ENCODE data around the gene NRDE2. TPM values are rescaled to one million over a fixed set of nuclear protein-coding genes. Genes with fewer than 3 reads are reported as not detected.
A peak's percentile ranks its signal among the peaks of the same experiment; 100 is the strongest.
"Not testable (repeated sequence)": the region's sequence is repeated elsewhere in the genome, so short reads cannot be mapped to it uniquely, and the experiment has no call there.

NRDE2 gene
- total RNA-seq, 1 donor from 2014 or later, result 12.5 TPM

DNA sequence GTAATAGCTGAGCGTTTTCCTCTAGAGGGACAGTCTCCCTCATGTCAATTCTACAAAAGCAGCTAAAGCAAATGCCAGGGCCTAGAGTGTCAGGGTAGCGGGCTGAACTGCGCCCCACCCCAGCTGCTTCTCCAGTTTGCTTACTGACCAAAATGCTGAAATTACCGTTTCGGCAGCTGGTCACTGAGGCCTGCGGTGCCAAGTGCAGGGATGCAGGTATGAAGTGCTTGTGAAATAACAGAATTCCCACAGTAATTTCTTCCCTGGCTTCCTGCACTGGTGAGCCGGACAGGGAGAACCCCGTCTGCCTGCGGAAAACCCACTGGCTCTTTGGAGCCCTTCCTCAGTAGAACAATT is 56.3 kb downstream of the NRDE2 start:
- no peak for DNase-seq (ENCODE audit: extremely low read depth, low read depth, low spot score)

DNA sequence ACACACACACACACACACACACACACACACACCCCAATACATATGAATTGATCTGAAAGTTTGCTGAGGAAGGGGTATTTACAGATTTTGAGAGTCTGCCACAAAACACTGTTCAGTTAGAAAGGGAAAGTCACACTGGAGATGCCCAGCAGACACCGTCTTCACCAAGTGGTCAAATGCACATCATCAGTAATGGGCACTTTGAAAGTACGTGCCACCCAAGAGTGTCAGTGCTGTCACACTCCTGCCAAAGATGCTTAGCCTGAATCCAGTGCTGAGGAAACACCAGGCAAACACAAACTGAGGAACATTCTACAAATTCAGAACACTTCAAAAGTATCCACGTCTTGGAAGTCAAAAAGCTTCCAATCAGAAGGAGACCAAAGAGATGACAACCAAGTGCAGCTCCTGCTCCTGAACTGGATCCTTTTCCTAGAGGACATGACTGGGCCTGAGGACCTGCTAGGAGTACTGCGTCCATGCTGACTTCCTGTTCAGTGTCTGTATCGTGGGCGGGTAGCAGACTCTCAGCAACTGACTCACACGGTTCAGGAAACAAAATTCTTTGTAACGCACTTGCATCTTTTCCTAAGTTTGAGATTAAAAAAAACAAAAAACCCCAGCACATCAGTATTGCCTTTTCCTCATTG is 56.8 kb downstream of the NRDE2 start:
- DNase-seq (ENCODE audit: extremely low read depth, low read depth, low spot score), result peak; percentile 66

- DNase-seq (ENCODE audit: extremely low read depth, low read depth, low spot score), result no peak
These were observed 57.7 kb downstream of the NRDE2 start for GRCh38 chr14:90274019-90274418.

DNA sequence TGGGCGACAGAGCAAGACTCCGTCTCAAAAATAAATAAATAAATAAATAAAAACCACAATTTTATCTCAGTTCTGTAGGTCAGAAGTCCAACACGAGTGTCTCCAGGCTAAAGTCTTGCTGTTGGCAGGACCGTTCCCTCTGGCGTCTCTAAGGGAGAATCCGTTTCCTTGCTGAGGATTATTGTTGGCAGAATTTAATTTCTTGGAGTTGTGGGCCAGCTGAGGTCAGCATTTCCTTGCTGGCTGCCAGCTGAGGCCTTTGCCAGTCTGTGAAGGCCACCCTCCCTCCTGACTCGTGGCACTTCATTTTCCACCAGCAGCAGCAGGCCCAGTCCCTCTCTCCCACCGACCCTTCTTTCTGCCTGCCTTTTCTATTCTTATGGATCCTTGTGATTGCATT is 58.2 kb downstream of the NRDE2 start:
- DNase-seq (ENCODE audit: extremely low read depth, low read depth, low spot score), result no peak

GRCh38 chr14:90272523-90272922 is 59.2 kb downstream of the NRDE2 start:
- no peak for DNase-seq (ENCODE audit: extremely low read depth, low read depth, low spot score)

- no peak for DNase-seq (ENCODE audit: extremely low read depth, low read depth, low spot score)
These were observed 63.3 kb downstream of the NRDE2 start for GRCh38 chr14:90268420-90268819.

- DNase-seq (ENCODE audit: extremely low read depth, low read depth, low spot score), result no peak
These were observed 65.1 kb downstream of the NRDE2 start for GRCh38 chr14:90266441-90267154.

- no peak for DNase-seq (ENCODE audit: extremely low read depth, low read depth, low spot score)
These were observed 67.8 kb downstream of the NRDE2 start for GRCh38 chr14:90263748-90264449.

- peak; percentile 78 for DNase-seq (ENCODE audit: extremely low read depth, low read depth, low spot score)
These were observed 75.2 kb downstream of the NRDE2 start, which contains the start of gene PSMC1 for GRCh38 chr14:90256354-90257131. PSMC1 (plus strand) TSS chr14:90256553; CDS start chr14:90256598, 45 bp downstream.

DNA sequence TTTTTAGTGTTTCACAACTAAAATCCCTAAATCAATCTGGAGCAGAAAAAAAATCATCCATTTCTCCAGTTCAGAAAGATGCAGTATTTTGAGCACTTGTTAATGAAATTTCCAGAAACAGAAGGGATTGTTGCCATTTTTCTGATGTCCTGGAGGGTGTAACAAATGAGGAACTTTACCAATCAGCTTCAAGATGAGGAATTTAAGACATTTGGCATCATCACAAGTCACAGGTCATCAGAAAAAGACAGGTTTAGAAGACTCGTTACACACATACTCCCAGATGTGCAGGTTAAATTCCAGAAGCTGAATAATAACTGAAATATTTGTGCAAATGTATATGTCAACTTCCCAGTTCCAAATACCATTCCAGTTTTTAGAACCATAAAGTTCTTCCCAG is 75.9 kb downstream of the NRDE2 start:
- no peak for DNase-seq (ENCODE audit: extremely low read depth, low read depth, low spot score)

DNA sequence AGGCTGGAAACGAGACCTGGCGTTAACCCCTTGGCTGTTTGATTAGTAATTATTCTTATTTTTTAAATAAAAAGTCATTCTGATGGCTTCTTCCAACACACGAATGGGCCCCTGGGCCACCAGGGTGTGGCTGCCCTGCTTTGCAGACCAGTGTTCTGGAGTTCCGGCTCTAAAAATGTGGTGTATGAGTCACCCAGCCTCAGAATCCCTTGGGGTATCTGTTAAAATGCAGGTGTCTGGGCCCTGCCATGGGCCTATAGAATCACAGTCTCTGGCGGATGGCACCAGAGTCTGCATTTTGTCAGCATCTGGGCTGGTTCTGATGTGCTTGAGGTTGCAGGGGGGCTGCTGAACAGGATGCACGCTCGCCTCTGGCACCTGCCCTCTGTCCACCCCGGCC is 77.9 kb downstream of the NRDE2 start:
- DNase-seq (ENCODE audit: extremely low read depth, low read depth, low spot score), result no peak

DNA sequence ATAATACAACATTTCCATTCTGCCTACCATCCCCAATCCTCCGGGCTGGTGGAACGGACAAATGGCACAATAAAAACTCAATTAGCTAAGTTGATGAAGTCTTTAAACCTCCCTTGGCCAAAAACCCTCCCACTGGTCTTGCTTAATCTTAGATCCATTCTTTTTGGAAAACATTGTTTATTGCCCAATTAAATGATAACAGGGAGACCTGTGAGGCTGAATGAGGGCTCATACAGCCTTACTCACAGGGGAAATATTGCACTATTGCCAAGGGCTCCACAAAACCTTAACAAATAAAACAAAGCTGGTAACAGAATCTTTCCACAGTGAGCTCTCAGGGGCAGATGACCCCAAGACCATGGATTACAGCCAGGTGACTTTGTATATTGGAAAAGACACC is 83.1 kb downstream of the NRDE2 start:
- DNase-seq (ENCODE audit: extremely low read depth, low read depth, low spot score), result no peak

GRCh38 chr14:90247441-90247840 is 84.3 kb downstream of the NRDE2 start:
- not testable (repeated sequence) for DNase-seq (ENCODE audit: extremely low read depth, low read depth, low spot score)

GRCh38 chr14:90246936-90247335 is 84.8 kb downstream of the NRDE2 start:
- DNase-seq (ENCODE audit: extremely low read depth, low read depth, low spot score), result no peak

DNA sequence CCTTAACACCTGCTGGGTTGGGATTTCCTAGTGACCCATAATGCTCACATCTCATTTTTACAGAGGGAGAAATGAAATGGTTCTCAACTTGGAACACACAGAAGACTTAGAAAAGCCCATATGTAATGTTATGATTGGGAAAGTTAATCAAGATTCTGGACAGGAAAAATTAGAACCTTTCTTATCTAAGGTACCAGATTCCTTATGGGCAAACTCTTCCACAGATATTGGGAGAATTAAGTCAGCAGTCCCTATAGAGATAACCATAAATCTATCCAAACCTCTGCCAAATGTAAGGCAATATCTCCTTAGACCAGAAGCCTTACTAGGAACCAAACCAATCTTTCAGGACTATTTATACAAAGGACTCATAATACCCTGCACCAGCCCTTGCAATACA is 89.3 kb downstream of the NRDE2 start:
- no peak for DNase-seq (ENCODE audit: extremely low read depth, low read depth, low spot score)

DNA sequence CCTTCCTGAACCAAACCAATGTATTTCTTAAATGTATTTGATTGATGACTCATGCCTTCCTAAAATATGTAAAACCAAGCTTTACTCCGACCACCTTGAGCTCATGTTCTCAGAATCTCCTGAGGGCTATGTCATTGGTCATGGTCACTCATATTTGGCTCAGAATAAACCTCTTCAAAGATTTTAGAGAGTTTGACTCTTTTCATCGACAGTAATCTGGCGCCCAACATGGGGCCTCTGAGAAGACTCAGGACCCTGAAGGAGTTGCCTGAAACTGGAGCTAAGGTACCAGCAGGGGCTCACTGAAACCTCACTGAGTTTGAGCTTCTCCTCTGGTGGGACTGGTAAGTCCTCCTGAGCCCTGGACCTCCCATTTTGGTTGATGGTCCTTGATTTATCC is 92.6 kb downstream of the NRDE2 start:
- no peak for DNase-seq (ENCODE audit: extremely low read depth, low read depth, low spot score)

DNA sequence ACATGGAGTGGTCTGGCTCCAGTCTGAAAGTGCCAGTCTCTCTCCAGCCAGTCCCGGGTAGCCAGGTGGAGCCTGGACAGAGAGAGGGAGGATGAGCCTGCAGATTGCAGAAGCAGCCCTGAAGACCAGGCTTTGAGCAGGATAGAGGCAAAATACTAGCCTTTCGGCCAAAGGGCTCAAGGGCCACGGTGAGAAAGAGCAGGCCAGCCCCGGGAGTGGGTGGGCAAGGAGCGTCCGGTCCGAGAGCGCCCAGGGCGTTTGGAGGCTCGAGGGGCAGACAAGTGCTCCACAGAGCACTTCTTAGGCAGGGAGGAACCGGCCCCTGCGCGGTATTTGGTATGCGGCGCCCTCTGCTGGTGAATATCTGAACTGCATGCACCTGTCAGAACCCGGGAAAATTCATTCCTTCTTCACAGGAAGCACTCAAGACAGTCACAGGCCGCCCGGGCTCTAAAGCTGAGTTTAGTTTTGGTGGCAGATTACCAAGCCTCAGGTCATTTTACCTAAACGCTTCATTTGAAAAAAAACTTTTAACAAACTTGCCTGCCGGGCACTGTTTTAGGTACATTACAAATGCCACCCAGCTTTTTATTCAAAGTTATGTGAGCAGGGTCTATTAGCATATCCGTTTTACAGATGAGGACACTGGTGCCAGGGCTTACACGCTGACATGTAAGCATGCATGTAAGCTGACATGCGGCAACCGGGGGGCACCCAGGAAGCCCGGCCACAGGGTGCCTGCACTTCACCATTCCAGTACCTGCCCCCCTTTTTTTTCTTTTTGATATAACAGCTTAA is 96.4 kb downstream of the NRDE2 start:
- no peak for DNase-seq (ENCODE audit: extremely low read depth, low read depth, low spot score)

DNA sequence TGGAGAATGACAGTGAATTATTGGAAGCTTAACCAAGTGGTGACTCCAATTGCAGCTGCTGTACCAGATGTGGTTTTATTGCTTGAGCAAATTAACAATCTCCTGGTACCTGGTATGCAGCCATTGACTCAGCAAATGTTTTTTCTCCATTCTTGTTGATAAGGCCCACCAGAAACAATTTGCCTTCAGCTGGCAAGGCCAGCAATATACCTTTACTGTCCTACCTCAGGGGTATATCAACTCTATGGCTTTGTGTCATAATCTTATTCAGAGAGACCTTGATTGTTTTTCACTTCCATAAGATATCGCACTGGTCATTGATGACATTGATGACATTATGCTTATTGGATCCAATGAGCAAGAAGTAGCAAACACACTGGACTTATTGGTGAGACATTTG is 101.8 kb downstream of the NRDE2 start:
- not testable (repeated sequence) for DNase-seq (ENCODE audit: extremely low read depth, low read depth, low spot score)

GRCh38 chr14:90228478-90228877 is 103.3 kb downstream of the NRDE2 start:
- DNase-seq (ENCODE audit: extremely low read depth, low read depth, low spot score), result no peak

All from glomerular endothelial cell (primary cell).